ENCODE results near the gene GH2.
"Not testable (repeated sequence)": the region's sequence is repeated elsewhere in the genome, so short reads cannot be mapped to it uniquely, and the experiment has no call there.

GH2 gene
- 0 reads per million in 2 donors for total RNA-seq

DNA sequence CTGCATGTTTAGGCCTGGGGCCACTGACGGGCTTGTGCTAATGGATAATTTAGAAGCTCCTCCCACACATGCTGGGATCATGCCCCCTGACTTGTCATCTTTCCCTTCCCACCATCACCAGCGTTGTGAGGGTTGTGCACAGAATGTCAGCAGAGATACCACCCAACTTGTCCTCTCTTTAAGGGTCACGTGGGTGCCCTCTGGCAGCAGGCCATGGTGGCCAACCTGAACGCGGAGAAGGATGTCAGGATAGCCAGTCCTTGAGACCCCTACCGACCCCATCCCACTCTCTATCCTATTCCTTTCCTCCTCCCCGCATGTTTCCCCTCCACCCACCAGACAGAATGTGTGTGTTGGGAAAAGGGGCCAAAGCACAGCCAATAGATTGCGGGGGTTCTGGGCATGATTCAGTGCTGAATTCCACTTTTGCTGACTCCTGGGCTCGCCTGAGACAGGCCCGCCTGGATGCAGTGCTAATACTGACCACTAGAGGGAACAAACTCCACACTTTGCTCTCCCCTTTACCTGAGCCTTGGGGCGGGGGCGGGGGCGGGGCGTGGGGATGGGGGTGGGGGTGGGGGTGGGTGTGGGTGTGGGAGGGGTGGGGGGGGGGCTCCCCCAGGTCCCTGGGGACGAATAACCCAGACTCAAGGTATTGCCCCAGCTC is at the start of gene GH2:
Gene GH2 (minus strand): TSS at position 10 of the 667 bp plus-strand sequence. CDS start 143 bp downstream, outside the sequence.
- DNase-seq: peak; percentile 50

DNA sequence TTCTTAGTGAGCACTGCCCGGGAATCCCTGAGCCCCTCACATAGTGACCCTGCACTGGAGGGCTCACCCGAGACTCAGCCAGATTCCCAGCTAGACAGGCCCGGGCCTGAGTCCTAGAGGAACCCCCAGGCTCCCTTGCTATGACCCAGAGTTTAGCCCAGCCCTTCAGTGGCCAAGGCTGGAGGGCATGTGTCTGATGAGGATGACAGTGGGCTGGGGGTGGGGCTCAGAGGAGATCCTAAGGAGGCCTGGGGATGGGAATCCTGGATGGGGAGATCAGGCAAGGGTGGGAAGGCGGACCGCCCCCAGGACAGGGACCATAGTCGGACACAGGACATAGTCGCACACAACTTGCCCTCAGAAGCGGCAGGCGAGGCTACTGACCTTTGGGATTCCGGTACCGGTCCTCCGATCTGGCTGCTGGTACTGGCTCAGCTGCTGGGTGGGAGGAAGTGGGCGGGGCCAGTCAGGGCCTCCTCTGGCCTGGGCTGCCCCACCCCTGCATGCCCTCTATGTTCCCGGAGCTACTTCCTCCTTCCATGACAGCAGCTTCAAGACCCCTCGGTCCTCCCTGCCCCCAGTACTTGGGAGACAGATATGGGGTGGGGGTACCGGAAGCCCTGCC is 49.3 kb upstream of the GH2 start:
- DNase-seq: peak; percentile 56

DNA sequence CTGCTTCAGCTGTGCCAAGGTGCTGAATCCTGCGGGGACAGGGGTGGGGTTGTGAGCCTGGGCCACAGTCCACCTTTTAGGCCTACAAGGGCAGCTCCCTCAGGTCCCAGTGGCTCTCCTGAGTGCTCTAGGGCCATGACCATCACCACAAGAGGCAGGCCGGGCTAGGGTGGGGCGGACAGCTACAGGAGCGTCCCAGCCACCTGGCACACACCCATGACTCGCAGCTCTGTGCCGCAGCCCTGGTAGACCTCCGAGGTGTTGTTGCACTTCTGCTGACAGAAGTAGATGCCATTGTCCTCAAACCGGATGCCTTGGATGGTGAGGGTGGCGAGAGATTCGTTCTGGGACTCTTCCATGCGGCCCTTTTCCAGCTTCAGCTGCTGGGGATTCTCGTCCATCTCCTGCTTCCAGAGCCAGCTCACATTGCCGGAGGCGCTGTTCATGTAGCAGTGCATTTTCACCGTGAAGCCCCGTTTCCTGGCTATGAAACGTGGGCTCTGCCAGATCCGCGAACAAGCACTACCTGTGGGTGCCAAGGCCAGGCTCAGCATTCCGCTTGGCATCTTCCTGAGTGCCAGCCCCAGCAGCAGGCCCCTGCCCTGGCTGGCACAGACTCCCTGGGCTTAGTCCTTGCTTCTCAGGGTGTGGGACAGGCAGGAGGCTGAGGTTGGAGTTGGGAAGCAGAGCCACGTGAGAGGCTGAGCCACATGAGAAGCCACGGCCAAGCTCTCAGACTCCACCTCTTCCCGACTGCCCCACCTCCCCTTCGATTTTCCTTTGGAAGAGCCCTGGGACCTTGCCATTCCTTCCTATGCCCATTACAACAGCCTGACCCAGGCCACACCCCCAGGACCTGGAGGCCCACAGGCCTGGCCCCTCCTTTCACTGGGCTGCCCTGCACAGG is 48.4 kb upstream of the GH2 start:
- DNase-seq: no peak

DNA sequence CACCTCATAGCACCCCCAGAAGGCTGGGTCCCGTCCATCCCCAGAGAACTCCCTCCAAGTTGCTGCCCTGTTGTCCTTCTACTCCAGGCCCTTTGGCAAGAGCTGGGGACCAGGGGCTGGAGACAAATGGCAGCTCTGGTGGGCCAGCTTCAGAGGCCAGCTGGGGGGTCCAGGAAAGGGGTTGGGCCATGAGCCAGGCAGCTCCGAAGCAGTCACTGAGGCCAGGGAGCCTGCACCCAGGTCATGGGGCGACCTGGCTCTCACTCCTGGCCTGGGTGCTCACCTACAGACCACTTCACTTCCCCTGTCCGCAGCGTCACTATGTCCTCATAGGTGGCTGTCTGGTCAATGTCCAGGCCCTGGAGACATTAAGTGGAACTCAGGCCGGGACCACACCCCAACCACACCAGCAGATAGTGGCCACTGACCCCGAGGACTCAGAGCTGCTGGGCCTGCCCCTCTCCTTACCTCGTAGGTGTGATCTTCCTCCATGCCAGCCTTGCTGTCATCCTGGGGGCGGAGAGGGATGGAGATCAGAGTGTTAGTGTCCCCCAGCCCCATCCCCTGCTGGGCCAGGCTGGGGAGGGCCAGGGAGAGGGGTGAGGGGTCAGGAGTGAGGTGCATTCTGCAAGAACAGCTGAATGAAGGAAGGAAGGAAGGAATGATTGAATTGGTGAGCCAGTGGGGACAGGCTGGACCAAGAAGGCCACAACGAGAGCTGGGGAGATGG is 47.4 kb upstream of the GH2 start:
- no peak for DNase-seq

DNA sequence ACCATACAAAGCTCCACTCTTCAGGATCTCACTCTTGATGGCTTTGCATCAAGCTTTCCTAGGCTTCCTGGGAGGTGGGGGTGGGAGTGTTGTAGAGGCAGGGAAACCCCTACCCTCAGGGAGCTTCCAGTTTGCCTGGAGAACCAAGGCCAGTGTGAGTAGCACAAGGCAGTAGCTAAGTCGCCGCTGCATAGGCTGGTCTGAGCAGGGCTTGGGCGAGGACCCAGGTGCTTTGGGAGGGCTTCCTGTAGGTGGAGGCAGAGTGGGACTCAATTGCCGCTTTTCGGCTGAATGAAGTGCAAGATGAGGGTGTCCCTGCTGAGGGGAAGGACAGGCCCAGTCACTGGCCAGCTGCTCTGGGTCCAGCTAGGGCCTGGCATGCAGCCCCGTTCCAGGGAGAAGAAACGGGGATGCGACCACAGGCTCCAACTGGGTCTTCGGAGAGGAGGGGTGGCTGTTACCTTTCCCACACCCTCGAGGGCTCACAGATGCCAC is 46.5 kb upstream of the GH2 start:
- DNase-seq: no peak

DNA sequence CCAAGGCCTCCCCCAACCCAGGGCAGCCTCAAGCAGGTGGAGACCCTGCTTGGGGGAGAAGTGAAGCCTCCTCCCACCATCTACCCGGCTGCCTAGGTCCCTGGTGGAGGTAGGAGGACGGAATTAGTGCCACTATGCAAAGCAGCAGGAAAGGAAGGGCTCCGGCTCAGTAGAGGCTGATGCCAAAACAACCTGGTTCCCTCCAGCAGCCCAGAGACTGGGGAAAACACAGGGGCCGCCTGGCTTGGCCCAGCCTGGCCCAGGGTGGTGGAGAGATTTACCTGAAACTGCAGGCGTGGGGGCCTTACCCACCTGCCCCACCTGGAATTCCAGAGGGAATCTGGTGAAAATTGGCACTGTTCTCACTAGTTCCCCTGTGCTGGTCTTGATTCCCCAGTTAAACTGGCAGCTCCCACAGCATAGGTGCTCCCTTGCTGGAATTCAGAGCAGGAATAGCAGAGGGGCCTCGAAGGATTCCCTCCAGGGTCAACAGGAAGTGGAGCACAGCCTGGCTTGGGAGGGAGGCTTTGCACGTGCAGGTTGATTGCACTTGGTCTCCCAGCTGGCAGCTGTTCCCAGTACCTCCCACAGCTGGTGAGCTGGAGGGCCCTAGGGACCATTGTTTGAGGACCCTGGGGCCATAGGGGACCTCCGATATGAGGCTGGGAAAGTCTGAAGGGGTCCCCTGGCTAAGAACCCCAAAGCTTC is 45.9 kb upstream of the GH2 start:
- DNase-seq: no peak

DNA sequence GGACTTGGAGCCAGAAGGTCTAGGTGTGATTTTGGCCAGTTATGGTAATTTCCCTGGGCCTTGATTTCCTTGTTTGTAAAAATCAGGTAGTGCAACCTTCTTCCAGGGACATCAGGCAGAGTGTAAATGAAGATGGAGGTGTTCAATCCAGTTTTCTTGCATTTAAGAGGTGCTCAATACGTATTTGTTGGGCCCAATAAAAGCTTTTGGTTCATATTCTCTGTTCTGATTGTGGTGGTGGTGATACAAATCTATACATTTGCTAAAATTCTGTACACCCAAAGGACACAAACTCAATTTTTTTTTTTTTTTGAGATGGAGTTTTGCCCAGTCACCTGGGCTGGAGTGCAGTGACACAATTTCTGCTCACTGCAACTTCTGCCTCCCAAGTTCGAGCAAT is 44.4 kb upstream of the GH2 start:
- no peak for DNase-seq

DNA sequence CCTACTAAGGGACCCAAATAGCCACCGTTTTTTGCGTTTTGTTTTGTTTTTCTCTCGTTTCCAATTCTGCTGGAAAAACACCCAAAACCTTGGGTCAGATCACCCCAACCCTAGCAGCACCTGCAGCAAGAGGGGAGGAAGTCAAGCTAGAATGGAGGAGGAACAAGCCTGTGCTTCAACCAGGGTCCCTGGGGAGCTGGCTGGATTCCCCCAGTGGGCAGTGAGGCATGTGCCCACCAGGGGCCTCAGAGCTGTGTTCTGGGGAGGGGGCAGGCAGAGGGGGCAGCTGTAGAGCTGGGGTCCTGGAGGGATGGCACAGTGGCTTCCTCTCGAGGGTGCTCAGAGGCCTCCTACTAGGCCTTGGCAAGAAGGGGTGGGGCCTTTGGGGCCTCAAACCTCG is 43.9 kb upstream of the GH2 start:
- no peak for DNase-seq

DNA sequence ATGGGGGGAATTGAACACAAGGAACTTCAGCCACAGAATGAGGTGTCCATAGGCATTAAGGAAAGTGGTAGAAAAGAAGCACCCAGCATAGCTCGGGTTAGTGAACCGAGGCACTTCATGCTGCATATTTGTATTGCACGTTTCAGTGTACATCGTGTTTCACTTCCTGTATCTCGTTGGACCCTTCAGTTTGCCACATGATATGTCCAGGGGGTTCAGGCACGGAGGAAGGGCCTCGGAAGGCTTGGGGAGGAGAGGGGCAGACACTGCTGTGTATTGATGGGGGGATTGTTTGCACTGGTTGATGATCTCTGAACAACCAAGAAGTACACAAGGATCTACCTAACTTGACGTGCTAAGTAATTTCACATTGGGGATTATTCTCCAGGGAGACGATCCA is 40.7 kb upstream of the GH2 start:
- DNase-seq: not testable (repeated sequence)

DNA sequence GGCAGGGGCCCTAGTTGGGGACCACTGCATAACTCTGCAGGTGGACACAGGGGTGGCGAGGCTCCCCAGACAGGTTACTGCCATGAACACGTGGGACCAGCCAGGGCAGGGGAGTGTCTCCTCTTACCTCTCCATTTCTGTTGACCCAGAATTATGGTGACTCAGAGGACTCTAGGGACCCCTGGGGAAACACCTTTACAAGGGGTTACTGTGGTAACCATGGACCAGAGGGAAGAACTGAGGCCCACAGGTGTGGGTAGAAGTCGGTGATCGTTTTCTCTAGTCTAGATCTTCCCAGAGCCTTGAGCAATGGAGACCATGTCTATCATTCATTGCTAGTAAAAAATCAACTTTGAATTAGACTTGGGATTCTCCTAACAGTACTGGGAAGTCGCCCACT is 39.0 kb upstream of the GH2 start:
- DNase-seq: not testable (repeated sequence)

DNA sequence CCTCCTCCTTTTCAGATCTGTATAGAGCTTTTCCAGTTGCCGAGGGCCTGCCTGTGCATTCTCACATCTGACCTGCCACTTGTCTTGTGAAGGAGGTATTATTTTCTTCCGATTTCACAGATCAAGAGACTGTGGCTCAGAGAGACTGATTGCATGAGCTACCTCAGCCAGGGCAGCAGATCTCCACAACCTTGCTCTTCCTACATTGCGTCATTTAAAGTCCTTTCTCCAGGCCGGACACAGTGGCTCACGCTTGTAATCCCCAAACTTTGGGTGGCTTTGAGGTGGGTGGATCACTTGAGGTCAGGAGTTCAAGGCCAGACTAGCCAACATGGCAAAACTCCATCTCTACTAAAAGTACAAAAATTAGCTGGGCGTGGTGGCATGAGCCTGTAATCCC is 38.3 kb upstream of the GH2 start:
- not testable (repeated sequence) for DNase-seq

DNA sequence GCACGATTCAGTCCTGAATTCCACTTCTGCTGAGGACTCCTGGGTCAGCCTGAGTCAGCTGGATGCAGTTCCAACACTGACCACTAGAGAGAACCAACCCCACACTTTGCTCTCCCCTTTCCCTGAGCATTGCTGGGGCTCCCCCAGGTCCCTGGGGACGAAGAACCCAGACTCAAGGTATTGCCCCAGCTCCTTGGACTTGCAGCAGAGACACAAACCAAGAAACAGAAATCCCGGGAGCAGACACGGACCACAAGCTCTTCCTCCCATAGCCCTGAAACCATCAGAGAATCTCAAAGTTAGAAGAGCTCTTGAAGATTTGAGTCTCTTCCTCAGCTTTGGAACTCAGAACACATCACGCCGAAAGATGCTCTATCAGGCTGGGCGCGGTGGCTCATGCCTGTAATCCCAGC is 37.6 kb upstream of the GH2 start:
- DNase-seq: peak; percentile 65

DNA sequence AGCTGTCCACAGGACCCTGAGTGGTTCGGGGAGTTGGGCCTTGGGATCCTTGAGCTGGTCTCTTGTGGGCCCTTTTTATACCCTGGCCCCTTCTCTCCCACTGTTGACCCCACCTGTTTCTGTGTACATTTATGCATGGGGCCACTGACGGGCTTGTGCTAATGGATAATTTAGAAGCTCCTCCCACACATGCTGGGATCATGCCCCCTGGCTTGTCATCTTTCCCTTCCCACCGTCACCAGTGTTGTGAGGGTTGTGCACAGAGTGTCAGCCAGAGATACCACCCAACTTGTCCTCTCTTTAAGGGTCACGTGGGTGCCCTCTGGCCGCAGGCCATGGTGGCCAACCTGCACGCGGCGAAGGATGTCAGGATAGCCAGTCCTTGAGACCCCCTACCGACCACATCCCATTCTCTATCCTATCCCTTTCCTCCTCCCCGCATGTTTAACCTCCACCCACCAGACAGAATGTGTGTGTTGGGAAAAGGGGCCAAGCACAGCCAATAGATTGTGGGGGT is 37.1 kb upstream of the GH2 start, which contains the start of gene GH1:
Gene GH1 (minus strand): TSS at position 51 of the 517 bp plus-strand sequence. CDS start 63 bp downstream, outside the sequence.
- DNase-seq: not testable (repeated sequence)

DNA sequence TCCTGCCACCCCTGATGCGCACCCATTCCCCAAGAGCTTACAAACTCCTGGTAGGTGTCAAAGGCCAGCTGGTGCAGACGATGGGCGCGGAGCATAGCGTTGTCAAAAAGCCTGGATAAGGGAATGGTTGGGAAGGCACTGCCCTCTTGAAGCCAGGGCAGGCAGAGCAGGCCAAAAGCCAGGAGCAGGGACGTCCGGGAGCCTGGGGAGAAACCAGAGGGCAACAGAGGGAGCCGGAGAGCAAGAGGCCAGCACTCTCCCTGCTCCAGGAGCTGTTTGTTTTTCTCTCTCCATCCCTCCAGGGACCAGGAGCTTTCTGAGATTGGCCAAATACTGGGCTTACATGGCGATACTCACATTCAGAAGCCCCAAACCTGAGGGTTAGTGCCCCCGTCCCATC is 36.6 kb upstream of the GH2 start:
- no peak for DNase-seq

DNA sequence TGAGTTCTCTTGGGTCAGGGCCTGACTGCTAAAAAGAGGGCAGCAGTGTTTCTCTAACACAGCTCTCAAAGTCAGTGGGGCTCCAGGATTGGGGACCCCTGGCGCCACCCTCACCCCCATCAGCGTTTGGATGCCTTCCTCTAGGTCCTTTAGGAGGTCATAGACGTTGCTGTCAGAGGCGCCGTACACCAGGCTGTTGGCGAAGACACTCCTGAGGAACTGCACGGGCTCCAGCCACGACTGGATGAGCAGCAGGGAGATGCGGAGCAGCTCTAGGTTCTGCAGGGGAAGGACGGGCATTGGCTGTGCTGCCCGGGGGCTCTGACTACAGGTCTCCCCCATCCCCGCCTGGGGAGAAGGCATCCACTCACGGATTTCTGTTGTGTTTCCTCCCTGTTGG is 35.9 kb upstream of the GH2 start:
- DNase-seq: no peak

DNA sequence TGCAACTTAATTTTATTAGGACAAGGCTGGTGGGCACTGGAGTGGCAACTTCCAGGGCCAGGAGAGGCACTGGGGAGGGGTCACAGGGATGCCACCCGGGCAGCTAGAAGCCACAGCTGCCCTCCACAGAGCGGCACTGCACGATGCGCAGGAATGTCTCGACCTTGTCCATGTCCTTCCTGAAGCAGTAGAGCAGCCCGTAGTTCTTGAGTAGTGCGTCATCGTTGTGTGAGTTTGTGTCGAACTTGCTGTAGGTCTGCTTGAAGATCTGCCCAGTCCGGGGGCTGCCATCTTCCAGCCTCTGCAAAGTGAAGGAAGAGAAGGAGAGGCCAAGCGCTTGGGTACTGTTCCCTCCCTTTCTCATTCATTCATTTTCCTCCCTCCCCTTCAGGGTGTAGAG is 35.5 kb upstream of the GH2 start:
- not testable (repeated sequence) for DNase-seq

DNA sequence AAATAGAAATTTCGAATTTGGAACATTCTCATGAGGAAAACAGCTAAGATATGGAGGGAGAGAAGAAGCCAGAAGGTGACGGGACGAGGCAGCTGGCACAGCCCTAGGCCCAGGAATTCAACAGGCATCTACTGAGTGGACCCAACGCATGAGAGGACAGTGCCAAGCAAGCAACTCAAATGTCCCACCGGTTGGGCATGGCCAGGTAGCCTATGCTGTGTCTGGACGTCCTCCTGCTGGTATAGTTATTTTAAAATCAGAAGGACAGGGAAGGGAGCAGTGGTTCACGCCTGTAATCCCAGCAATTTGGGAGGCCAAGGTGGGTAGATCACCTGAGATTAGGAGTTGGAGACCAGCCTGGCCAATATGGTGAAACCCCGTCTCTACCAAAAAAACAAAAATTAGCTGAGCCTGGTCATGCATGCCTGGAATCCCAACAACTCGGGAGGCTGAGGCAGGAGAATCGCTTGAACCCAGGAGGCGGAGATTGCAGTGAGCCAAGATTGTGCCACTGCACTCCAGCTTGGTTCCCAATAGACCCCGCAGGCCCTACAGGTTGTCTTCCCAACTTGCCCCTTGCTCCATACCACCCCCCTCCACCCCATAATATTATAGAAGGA is 34.9 kb upstream of the GH2 start:
- no peak for DNase-seq

DNA sequence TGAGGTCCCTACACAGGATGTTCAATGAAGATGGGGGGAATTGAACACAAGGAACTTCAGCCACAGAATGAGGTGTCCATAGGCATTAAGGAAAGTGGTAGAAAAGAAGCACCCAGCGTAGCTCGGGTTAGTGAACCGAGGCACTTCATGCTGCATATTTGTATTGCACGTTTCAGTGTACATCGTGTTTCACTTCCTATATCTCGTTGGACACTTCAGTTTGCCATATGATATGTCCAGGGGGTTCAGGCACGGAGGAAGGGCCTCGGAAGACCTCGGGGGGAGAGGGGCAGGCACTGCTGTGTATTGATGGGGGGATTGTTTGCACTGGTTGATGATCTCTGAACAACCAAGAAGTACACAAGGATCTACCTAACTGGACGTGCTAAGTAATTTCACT is 34.0 kb upstream of the GH2 start:
- not testable (repeated sequence) for DNase-seq

DNA sequence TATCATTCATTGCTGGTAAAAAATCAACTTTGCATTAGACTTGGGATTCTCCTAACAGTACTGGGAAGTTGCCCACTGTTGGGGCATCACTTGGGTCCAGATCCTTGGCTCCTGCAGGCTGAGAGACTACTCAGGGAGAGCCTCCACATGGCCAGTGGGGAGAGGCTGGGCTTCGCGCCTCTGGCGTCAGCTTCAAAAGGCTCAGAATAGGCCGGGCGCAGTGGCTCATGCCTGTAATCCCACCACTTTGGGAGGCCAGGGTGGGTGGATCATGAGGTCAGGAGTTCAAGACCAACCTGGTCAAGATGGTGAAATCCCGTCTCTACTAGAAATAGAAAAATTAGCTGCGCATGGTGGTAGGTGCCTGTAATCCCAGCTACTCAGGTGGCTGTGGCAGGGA is 32.7 kb upstream of the GH2 start:
- DNase-seq: no peak

DNA sequence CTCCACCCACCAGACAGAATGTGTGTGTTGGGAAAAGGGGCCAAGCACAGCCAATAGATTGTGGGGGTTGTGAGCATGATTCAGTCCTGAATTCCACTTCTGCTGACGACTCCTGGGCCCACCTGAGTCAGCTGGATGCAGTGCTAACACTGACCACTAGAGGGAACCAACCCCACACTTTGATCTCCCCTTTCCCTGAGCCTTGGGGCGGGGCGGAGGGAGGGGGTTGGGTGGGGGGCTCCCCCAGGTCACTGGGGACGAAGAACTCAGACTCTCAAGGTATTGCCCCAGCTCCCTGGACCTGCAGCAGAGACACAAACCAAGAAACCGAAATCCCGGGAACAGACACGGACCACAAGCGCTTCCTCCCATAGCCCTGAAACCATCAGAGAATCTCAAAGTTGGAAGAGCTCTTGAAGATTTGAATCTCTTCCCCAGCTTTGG is 29.9 kb upstream of the GH2 start:
- DNase-seq: peak; percentile 60

DNA sequence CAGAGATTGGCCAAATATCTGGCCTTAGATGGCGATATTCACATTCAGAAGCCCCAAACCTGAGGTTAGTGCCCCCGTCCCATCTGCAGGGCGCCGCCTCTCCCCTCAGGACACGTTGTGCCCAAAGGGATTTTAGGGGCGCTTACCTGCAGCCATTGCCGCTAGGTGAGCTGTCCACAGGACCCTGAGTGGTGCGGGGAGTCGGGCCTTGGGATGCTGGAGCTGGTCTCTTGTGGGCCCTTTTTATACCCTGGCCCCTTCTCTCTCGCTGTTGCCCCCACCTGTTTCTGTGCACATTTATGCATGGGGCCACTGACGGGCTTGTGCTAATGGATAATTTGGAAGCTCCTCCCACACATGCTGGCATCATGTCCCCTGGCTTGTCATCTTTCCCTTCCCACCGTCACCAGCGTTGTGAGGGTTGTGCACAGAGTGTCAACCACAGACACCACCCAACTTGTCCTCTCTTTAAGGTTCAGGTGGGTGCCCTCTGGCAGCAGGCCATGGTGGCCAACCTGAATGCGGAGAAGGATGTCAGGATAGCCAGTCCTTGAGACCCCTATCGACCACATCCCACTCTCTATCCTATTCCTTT is 29.4 kb upstream of the GH2 start, which contains the start of gene CSHL1:
Gene CSHL1 (minus strand): TSS at position 218 of the 595 bp plus-strand sequence. CDS start 62 bp downstream, at position 156.
- DNase-seq: no peak

Measured in T-helper 9 cell (primary cell).